Heart left ventricle (tissue), 13 donors: ENCODE data around the gene EML6.

ENCODE experiments used
- POLR2A ChIP-seq, 2 donors: fragments of 450-650 bp; IDR thresholded peaks; one replicate each; pipeline ENCODE4 v1.6.1; 2017; ENCODE audit warnings: antibody characterized with exemption in 2 of 2, mild to moderate bottlenecking in 2 of 2, moderate library complexity in 2 of 2
- TF ChIP-seq, protein P1 (sequence below), 12 donors: fragments of 200-600 bp; sonication (generic) in 4 of 12; IDR thresholded peaks; one replicate each; pipeline versions ENCODE4 v1.5.0 to v1.8.0; 2018 to 2022; ENCODE audit warnings: antibody characterized with exemption in 12 of 12, mild to moderate bottlenecking in 5 of 12
- donor health status: ischemic (EF 13 %, LVEDD 7.1; RV severe dilation, severe dysfunction).
- donor health status: DM: no; HTN: yes; CAD: no.
- donor health status: DM: no; HTN: no; CAD: no.
- donor health status: ischemic (EF 25% LVEDD 6.9; RV normal size, moderate dysfunction).
- donor health status: ischemic (EF 25% LVEDD 5.7; RV mildly dilated, moderate dysfunction).
- donor health status: ischemic (EF 35%, LVEDD 5.7; RV mildly dilated, moderate dysfunction).
- donor health status: nonischemic (EF 11% LVEDD 7.7; RV severe dilation, severe dysfunction).
- donor health status: DM: yes; HTN: yes; CAD: no.
- donor health status: PGD.
- donor health status: ischemic (EF 29% LVEDD 5.4; RV normal size, mild dysfunction).
- donor health status: nonischemic (EF 23%, LVEDD 6.1; RV moderate dilation, normal function).

DNA sequence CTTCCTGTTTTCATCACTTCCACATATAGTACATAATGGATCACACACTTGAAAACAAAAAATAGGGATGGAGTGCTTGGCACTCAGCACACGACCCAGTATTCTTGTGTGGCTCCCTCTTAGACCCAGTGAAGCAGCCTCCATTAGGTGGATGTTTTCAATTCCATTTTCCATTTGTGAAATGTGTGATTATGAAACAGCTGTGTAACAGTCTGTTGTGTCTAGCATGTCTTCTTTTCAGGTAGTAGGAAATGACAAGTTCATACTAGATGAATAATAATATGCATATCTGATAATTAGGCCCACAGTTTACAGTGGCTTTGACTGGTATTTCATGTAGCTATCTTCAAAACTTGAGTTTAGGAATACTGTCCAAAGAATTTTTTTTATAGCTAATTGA lies 35.5 kb downstream of the EML6 start:
- TF ChIP-seq, protein P1, sequence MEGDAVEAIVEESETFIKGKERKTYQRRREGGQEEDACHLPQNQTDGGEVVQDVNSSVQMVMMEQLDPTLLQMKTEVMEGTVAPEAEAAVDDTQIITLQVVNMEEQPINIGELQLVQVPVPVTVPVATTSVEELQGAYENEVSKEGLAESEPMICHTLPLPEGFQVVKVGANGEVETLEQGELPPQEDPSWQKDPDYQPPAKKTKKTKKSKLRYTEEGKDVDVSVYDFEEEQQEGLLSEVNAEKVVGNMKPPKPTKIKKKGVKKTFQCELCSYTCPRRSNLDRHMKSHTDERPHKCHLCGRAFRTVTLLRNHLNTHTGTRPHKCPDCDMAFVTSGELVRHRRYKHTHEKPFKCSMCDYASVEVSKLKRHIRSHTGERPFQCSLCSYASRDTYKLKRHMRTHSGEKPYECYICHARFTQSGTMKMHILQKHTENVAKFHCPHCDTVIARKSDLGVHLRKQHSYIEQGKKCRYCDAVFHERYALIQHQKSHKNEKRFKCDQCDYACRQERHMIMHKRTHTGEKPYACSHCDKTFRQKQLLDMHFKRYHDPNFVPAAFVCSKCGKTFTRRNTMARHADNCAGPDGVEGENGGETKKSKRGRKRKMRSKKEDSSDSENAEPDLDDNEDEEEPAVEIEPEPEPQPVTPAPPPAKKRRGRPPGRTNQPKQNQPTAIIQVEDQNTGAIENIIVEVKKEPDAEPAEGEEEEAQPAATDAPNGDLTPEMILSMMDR (IDR thresholded peaks at IDR 0.05) = no peak
- TF ChIP-seq POLR2A (IDR thresholded peaks at IDR 0.05) = no peak
